Activated CD4-positive, CD25-positive, alpha-beta regulatory T cell (primary cell): ENCODE measurements around the gene NANOS1.
"Not testable (repeated sequence)": the region's sequence is repeated elsewhere in the genome, so short reads cannot be mapped to it uniquely, and the experiment has no call there.

Experiments used
- DNase-seq, 4 experiments: peaks; one replicate each; lab custom pipeline; 2025; lab: John Stamatoyannopoulos, UW

The NANOS1 gene

DNA sequence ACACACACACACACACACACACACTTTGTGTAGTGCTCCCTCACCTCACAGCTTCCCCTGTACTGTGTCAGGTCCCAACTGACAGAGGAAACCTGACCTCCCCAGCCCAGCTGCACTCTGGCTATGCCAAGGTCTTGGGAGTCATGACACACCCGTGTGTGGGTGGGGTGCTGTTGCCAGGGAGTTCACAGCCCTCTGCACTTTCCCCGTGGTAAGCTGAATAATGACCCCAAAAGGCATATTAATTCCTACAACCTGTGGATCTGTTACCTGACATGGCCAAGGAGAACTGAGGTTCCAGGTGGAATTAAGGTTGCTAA lies 8.9 kb upstream of the NANOS1 start:
- DNase-seq = no peak

- DNase-seq = no peak
Observed at GRCh38 chr10:119022846-119023552, 6.5 kb upstream of the NANOS1 start.

DNA sequence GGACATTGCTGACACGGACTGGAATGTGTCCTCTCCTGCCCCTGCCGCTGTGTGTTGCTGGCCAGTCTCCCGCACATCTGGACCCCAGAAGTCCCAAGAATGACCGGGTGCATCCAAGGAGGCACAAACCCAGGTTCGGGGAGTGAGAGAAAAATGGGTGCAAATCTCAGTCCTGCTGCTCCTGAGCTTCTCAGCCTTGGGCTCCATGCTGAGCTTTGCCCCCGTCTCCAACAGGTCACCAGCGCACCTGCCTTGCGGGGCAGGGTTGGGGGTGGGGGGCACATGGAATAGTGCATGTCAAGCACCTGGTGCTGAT lies 6.0 kb upstream of the NANOS1 start:
- no peak for DNase-seq

GRCh38 chr10:119024882-119025281 lies 4.6 kb upstream of the NANOS1 start:
- DNase-seq = no peak

- DNase-seq = no peak
Observed at GRCh38 chr10:119025336-119025735, 4.2 kb upstream of the NANOS1 start.

GRCh38 chr10:119025776-119026175 lies 3.7 kb upstream of the NANOS1 start:
- no peak for DNase-seq

DNA sequence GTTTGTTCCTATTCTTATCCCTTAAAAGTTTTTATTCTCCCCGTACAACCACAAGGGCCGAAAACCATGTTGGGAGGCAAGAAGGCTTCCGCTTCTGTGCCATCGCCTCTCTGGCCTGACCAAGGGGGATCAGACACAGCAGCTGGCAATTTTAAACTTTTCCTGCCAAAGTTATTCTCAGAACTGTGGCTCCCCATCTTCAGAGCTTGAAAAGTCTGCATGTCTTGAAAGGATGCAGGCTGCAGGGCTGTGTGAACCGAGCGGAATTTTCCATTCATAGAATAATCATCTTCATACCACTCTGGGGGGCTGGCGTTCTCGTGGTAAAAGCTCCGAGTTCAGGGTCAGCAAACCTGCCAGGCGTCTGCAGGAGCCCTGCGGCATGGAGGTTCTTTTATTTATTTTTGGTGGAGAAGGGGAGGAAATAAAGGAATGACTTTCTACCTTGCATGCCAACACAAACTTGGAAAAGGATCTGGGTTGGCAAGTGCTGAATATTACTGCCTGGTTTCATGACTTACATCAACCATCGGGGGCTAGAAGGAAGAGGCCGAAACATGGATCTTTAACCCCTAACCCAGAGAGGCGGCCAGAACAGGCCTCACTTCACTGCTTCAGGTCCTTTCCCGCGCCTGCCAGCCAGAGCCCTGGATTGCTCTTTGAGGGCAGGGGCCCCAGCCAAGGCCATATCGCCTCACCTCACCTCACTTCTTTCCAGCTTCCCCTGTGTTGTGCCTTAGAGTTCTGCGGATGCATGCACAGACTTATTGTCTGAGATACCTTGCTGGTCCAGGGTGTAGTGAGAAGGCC lies 3.0 kb upstream of the NANOS1 start:
- no peak for DNase-seq

DNA sequence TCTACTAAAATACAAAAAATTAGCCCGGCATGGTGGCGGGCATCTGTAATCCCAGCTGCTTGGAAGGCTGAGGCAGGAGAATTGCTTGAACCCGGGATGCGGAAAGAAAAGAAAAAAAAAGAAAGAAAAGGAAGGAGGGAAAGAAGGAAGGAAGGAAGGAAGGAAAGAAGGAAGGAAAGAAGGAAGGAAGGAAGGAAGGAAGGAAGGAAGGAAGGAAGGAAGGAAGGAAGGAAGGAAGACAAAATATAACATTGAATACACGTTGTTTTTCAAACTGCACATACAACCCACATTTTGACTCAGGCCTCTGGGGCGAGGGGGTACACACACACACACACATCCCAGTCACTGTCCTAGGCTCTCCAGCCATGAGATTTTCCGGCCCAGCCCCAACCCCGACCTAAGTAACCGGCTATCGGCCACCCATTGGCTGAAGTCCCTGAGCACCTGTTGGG lies 1.0 kb upstream of the NANOS1 start:
- DNase-seq = not testable (repeated sequence)

DNA sequence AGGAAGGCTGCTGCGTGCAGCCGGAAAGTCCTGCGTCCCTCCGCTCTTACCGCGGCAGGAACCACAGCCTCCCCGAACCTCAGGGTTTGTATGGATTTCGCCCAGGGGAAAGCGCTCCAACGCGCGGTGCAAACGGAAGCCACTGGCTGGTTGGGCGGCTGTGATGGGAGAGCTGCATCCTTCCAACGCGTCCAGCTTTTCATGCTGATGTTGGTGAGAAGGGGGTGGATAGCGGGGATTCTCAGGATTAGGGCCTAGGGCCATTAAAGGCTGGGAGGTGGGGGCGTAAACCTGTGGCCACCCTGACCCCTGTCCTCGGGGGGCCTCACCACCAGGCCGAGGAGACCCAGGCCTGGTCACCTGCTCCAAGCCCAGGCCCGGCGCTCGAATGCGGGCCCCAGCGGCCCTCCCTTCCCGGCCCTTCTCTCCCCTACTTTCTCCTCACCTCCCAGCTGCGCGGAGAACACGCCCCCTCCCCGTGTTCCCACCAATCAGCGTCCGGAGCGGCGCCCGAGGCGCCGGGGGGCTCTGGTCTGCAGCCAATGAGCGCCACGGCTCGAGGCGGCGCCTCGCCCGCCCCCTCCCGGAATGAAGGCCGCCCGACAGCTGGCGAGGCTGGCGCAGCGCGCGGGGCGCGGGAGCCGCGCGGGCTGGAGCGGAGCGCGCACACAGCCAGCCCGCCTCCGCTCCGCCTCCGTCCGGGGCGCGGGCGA lies 458 bp upstream of the NANOS1 start:
- DNase-seq = peak; percentile 41 to 60 (median 58)

GRCh38 chr10:119030421-119031250 lies 1.1 kb downstream of the NANOS1 start:
- DNase-seq = peak in 1 of 4 experiments; percentile 8

DNA sequence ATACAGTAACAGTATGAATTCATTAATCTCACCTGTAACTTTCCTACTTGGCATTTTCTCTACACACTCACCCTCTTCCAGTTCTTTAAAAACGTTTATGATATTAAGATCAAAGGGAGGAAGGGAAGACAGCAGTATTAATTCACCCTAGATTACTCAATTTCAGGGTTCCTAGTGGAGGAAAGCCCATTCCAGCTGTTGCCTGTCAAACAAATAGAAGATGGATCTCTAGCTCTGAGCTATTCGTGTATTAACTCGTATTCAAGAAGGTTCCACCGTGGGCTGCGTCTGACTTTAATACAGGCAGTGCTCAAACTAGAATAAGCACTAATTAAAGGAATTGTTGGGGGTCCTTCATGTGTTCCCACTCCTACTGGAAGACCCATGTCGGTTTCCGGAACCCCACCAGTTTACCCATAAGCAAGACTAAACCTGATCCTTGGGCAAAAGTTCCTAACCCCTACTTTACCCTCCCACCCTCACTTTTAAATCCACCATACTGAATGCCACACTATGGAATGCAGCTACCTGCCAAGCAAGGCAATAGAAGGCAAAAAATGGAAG lies 2.1 kb downstream of the NANOS1 start:
- DNase-seq = no peak

DNA sequence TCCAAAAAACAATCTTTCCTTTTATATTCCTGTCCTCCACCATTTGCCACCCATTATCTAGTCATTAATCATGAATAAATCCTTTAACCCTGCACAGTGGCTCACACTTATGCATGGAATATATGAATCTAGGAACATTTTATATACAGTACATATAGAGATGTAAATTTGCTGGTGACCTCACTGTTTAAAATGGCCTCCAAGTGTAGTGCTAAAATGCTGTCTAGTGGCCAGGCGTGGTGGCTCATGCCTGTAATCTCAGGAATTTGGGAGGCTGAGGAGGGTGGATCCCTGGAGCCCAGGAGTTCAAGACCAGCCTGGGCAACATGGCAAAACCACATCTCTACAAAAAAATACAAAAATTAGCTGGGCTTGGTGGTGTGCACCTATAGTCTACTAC lies 9.6 kb downstream of the NANOS1 start:
- no peak for DNase-seq

DNA sequence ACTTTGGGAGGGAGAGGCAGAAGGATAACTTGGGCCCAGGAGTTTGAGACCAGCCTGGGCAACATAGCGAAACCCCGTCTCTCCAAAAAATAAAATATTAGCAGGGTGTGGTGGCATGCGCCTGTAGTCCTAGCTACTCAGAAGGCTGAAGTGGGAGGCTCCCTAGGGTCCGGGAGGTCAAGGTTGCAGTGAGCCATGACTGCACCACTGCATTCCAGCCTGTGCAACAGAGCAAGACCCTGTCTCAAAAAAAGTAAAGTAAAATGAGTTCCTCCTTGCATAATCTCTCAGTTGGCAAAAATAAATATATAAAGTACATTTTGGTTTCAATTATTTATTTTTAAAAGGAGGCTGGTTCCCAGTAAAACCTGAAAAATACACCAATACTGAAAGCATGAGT lies 11.8 kb downstream of the NANOS1 start:
- DNase-seq = no peak

DNA sequence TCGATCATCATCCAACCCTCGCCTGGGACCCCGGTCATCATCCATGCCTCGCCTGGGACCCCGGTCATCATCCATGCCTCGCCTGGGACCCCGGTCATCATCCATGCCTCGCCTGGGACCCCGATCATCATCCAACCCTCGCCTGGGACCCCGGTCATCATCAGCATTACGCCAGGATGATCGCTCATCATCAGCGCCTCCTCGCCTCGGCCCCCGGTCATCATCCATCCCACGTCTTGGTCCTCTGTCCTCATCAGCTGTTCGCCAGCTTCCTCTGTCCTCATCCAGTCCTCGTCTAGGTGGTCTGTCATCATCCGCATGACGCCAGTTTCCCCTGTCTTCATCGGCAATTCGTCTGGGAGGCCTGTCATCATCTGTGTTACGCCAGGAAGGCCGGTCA lies 12.7 kb downstream of the NANOS1 start:
- DNase-seq = no peak

GRCh38 chr10:119045561-119045960 lies 16.0 kb downstream of the NANOS1 start:
- DNase-seq = no peak

DNA sequence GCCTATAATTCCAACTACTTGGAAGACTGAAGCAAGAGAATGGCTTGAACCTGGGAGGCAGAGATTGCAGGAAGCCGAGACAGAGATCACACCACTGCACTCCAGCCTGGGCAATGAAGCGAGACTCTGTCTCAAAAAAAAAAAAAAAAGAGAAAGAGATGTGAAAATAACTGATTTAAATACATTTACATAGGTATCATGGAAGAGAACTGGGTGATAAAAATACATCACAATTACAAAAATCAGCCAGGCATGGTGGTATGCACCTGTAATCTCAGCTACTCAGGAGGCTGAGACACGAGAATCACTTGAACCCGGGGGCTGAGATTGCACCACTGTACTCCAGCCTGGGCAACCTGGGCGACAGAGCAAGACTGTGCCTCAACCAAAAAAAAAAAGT lies 19.8 kb downstream of the NANOS1 start:
- no peak for DNase-seq

DNA sequence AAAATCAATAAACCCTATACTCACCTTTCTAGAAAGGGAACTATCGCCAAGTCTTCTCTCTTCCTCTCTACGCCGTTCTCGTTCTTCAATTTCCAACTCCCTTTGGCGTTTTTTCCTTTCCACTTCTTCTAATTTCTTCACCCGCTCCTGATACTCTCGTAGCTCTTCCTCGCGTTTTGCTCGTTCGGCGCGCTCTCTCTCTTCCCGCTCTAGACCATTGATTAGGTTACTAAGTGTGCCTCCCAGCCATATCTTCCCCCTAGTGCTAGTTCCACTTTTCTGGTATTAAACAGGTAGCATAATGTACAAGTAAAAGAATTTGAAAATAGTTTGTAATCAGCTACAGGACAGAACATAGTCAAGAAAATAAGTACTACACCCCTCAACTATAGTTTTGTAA lies 20.3 kb downstream of the NANOS1 start:
- no peak for DNase-seq

GRCh38 chr10:119051775-119052174 lies 22.3 kb downstream of the NANOS1 start:
- no peak for DNase-seq

DNA sequence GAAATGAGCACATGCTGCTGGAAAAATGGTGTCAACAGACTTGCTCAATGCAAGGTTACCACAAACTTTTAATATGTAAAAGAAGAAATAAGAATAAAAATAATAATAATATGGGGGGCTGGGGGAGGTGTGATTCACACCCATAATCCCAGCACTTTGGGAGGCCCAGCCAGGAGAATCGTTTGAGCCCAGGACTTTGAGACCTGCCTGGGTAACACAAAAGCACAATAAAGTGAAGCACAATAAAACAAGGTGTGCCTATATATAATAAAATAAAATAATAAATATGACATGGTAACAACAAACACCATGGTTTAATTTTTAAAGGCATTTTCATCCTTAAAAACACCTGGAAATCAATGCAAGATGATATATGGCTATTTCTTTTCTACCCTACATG lies 26.0 kb downstream of the NANOS1 start:
- DNase-seq = no peak

DNA sequence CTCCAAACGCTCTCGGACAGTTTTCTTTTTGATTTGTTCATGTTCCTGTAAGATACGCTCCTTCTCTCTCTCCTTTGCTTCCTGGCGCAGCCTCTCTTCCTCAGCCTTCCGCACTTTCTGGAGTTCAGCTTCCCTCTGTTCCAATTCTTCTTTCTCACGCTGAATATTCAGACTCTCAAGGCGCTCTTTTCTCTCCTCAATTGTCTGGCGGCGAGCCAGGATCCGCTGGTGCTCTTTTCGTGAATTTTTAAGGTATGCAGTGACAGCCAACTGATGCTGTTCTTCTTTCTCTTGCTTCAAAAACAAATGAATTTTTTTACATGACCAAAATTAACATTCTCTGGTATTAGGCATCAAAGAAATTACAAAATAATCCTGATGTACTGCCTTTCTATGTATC lies 28.5 kb downstream of the NANOS1 start:
- DNase-seq = no peak

DNA sequence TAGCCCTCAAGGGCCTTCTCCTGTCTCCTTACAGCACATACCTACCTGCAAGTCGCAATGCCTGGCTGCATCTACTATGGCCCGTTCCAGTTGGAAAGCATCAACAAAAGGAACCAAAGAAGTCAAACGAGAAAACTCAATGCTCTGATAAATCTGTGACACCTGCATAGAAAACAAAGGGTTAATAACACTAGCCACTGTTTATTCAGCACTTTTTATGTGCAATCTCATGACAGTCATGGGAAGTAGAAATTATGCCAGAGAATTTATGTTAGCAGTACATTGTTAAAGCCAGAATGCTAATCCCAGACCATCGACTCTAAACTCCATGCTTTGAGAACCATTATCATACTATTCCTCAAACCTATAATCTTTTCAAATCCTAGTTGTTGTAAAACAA lies 30.0 kb downstream of the NANOS1 start:
- DNase-seq = no peak

DNA sequence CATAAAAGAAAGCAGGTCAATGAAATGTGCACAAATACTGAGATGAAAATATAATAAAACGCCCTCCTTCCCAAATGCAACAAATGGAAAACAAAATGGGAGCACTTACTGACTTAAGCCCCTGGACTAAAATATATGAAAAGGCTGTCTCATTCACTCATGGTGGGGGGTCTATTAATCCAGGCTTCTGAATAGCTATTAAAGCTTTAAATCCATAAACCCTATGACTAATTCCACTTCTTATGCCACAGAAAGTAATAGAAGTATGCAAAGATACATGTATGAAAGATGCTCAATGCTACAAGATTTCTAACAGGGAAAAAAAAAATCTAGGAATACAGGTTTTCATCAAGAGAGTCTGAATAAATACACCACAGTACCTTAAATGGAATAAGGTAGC lies 30.6 kb downstream of the NANOS1 start:
- no peak for DNase-seq
